ENCODE results near the gene PLEKHA4. TPM values are rescaled to one million over a fixed set of nuclear protein-coding genes. Genes with fewer than 3 reads are reported as not detected.
"Not testable (repeated sequence)": the region's sequence is repeated elsewhere in the genome, so short reads cannot be mapped to it uniquely, and the experiment has no call there.

PLEKHA4 gene
- total RNA-seq, 2 donors from 2014 or later, result 6.6 to 7.0 TPM

DNA sequence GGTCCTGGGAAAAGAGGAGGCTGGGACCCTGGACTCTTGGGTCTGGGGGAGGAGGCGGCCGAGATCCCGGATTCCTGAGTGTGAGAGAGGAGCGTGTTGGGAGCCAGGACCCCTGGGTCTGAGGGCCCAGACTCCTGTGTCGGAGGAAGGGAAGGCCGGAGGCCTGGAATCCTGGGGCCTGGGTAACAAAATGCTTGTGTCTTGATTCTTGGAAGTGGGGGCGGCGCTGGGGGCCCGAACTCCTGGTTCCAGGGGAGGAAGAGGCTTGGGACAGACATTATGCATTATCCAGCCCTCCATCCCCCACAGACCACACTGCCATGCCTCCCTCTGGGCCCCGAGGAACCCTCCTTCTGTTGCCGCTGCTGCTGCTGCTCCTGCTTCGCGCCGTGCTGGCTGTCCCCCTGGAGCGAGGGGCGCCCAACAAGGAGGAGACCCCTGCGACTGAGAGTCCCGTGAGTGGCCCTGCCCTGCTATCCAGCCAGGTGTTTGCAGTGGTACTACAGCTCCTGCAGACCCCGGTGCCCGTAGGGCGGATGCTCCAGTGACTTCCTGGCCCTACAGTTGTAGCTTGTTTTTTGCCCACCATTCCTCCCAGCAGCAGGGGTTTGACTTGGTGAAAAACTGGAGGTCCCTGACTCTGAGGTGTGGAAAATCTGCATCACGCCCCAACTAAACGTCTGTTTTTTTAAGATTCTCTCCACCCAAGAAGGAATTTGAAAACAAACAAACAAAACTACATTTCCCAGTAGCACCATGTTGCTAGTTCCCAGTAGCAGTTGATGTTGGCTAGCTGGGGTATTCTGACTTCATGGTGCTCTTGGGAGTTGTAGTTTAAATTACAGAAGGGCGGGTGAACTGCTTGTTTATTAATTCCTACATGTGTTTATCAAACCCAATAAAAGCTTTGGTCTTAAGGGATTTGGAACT, 32.3 kb upstream of the PLEKHA4 start:
- Histone ChIP-seq H3K36me3 (ENCODE audit: control insufficient read depth, insufficient read depth, low read length) (peaks cover 27% of the 10 kb centered on the region), H3K4me3 (ENCODE audit: low read length) (peak overlapping the region; percentile 86), H3K9ac (ENCODE audit: extremely low read depth, low read length, poor library complexity, severe bottlenecking) (peak overlapping the region; percentile 54), H3K4me1 (ENCODE audit: control insufficient read depth, insufficient read depth, low read length) (no peaks in the 10 kb centered on the region), H3K27me3 (ENCODE audit: control insufficient read depth, insufficient read depth, low read length, poor library complexity, severe bottlenecking) (no peaks in the 10 kb centered on the region), H3K27ac (ENCODE audit: low read depth, low read length) (peak overlapping the region; percentile 19), H3K9me3 (ENCODE audit: control insufficient read depth, low read length) (no peaks in the 10 kb centered on the region)
- peak overlapping the region; percentile 93 for H3K4me3 Mint-ChIP-seq
- peaks cover 27% of the 10 kb centered on the region for H3K36me3 Mint-ChIP-seq (ENCODE audit: low read depth)
- H3K9me3 Mint-ChIP-seq, result no peaks in the 10 kb centered on the region
- no peaks in the 10 kb centered on the region for H3K27me3 Mint-ChIP-seq (ENCODE audit: insufficient read depth)
- DNase-seq, result peak; percentile 66
- peak overlapping the region; percentile 97 for H3K27ac Mint-ChIP-seq
- TF ChIP-seq, protein P1, sequence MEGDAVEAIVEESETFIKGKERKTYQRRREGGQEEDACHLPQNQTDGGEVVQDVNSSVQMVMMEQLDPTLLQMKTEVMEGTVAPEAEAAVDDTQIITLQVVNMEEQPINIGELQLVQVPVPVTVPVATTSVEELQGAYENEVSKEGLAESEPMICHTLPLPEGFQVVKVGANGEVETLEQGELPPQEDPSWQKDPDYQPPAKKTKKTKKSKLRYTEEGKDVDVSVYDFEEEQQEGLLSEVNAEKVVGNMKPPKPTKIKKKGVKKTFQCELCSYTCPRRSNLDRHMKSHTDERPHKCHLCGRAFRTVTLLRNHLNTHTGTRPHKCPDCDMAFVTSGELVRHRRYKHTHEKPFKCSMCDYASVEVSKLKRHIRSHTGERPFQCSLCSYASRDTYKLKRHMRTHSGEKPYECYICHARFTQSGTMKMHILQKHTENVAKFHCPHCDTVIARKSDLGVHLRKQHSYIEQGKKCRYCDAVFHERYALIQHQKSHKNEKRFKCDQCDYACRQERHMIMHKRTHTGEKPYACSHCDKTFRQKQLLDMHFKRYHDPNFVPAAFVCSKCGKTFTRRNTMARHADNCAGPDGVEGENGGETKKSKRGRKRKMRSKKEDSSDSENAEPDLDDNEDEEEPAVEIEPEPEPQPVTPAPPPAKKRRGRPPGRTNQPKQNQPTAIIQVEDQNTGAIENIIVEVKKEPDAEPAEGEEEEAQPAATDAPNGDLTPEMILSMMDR (conservative IDR thresholded peaks at IDR 0.05), result no peak
- peaks cover 6% of the 10 kb centered on the region for H3K4me1 Mint-ChIP-seq
- WGBS, 2 experiments (ENCODE audit: insufficient coverage in 1 of 2, insufficient read length in 1 of 2), result 32 to 44% methylated on average over 8 to 20 of the region's 24 CpGs

GRCh38 chr19:48899781-48900476, 31.5 kb upstream of the PLEKHA4 start, which contains the start of gene NUCB1:
Gene NUCB1 (plus strand): TSS chr19:48900312. CDS start chr19:48900797, 485 bp downstream.
- Mint-ChIP-seq H3K4me1 (peaks cover 6% of the 10 kb centered on the region), H3K27ac (peak within 1 kb of the TSS; percentile 97), H3K27me3 (ENCODE audit: insufficient read depth) (peaks cover 6% of the 10 kb centered on the region), H3K36me3 (ENCODE audit: low read depth) (peaks cover 20% of the 10 kb centered on the region), H3K4me3 (peak within 1 kb of the TSS; percentile 93), H3K9me3 (no peaks in the 10 kb centered on the region)
- no peaks in the 10 kb centered on the region for H3K9me3 ChIP-seq (ENCODE audit: control insufficient read depth, low read length)
- H3K27ac ChIP-seq (ENCODE audit: low read depth, low read length), result peak within 1 kb of the TSS; percentile 85
- TF ChIP-seq, protein P1 (conservative IDR thresholded peaks at IDR 0.05), result peak; percentile 31
- peak; percentile 100 for DNase-seq
- peaks cover 20% of the 10 kb centered on the region for H3K36me3 ChIP-seq (ENCODE audit: control insufficient read depth, insufficient read depth, low read length)
- peak within 1 kb of the TSS; percentile 86 for H3K4me3 ChIP-seq (ENCODE audit: low read length)
- H3K4me1 ChIP-seq (ENCODE audit: control insufficient read depth, insufficient read depth, low read length), result no peaks in the 10 kb centered on the region
- no peaks in the 10 kb centered on the region for H3K27me3 ChIP-seq (ENCODE audit: control insufficient read depth, insufficient read depth, low read length, poor library complexity, severe bottlenecking)
- WGBS, 2 experiments (ENCODE audit: insufficient coverage in 1 of 2, insufficient read length in 1 of 2), result 6 to 8% methylated on average over 17 to 34 of the region's 34 CpGs
- peak within 1 kb of the TSS; percentile 54 for H3K9ac ChIP-seq (ENCODE audit: extremely low read depth, low read length, poor library complexity, severe bottlenecking)

DNA sequence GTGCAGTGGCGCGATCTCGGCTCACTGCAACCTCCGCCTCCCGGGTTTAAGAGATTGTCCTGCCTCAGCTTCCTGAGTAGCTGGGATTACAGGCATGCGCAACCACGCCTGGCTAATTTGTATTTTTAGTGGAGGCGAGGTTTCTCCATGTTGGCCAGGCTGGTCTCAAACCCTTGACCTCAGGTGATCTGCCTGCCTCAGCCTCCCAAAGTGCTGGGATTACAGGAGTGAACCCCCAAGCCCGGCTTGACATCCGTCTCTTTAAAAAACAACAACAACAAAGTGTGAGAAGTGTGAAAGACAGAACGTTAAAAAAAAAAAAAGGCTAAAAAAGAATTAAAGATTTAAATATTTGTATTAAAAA, 31.0 kb upstream of the PLEKHA4 start:
- H3K27me3 ChIP-seq (ENCODE audit: control insufficient read depth, insufficient read depth, low read length, poor library complexity, severe bottlenecking); DNase-seq; H3K4me1 Mint-ChIP-seq; H3K27me3 Mint-ChIP-seq (ENCODE audit: insufficient read depth); H3K9me3 Mint-ChIP-seq; H3K4me1 ChIP-seq (ENCODE audit: control insufficient read depth, insufficient read depth, low read length); H3K9me3 ChIP-seq (ENCODE audit: control insufficient read depth, low read length); H3K27ac ChIP-seq (ENCODE audit: low read depth, low read length): not testable (repeated sequence)
- WGBS, 2 experiments (ENCODE audit: insufficient coverage in 1 of 2, insufficient read length in 1 of 2), result 93 to 95% methylated on average over 8 to 9 of the region's 11 CpGs
- Histone ChIP-seq H3K4me3 (ENCODE audit: low read length) (peak overlapping the region; percentile 86), H3K36me3 (ENCODE audit: control insufficient read depth, insufficient read depth, low read length) (peaks cover 14% of the 10 kb centered on the region), H3K9ac (ENCODE audit: extremely low read depth, low read length, poor library complexity, severe bottlenecking) (peak overlapping the region; percentile 42)
- Mint-ChIP-seq H3K4me3 (peak overlapping the region; percentile 93), H3K36me3 (ENCODE audit: low read depth) (peaks cover 15% of the 10 kb centered on the region), H3K27ac (peak overlapping the region; percentile 50)
